HEK293T (cell line): ENCODE results near the gene PRICKLE1.

Experiments used
- CTCF ChIA-PET: fragments of 350-600 bp; formaldehyde crosslinking; extraction: SDS; loops from one replicate; lab custom pipeline; 2021; ENCODE audit warnings: antibody characterized with exemption, inconsistent platforms; lab: Yijun Ruan, JAX
- POLR2A ChIA-PET: fragments of 350-600 bp; formaldehyde crosslinking; extraction: SDS; loops from one replicate; lab custom pipeline; 2020; ENCODE audit warnings: antibody characterized with exemption, inconsistent platforms; lab: Yijun Ruan, JAX
- DNase-seq: peaks from one replicate; pipeline ENCODE4 v3.0.0; 2012; ENCODE audit warnings: mixed read lengths; ENCODE audit errors: extremely low spot score
- ARNT ChIP-seq: fragments of 450-650 bp; IDR thresholded peaks from 2 replicates; pipeline ENCODE4 v1.6.1; 2017; ENCODE audit warnings: mild to moderate bottlenecking
- BHLHE40 ChIP-seq: fragments of 450-650 bp; IDR thresholded peaks from 2 replicates; pipeline ENCODE4 v1.6.1; 2016; ENCODE audit warnings: mild to moderate bottlenecking, moderate library complexity, borderline replicate concordance
- CTBP1 ChIP-seq: fragments of 450-650 bp; IDR thresholded peaks from 2 replicates; pipeline ENCODE4 v1.6.1; 2016; ENCODE audit warnings: borderline replicate concordance
- ELF4 ChIP-seq: fragments of 450-650 bp; IDR thresholded peaks from 2 replicates; pipeline ENCODE4 v1.6.1; 2017; ENCODE audit warnings: antibody characterized with exemption
- FOXA1 ChIP-seq: fragments of 450-650 bp; IDR thresholded peaks from 2 replicates; pipeline ENCODE4 v1.6.1; 2016; ENCODE audit warnings: mild to moderate bottlenecking
- FOXK2 ChIP-seq: fragments of 450-650 bp; IDR thresholded peaks from 2 replicates; pipeline ENCODE4 v1.6.1; 2016; ENCODE audit warnings: mild to moderate bottlenecking
- FOXM1 ChIP-seq: fragments of 450-650 bp; IDR thresholded peaks from 2 replicates; pipeline ENCODE4 v1.6.1; 2017; ENCODE audit warnings: mild to moderate bottlenecking, borderline replicate concordance
- HDGF ChIP-seq: fragments of 450-650 bp; IDR thresholded peaks from 2 replicates; pipeline ENCODE4 v1.6.1; 2017; ENCODE audit warnings: antibody characterized with exemption, borderline replicate concordance
- L3MBTL2 ChIP-seq: fragments of 450-650 bp; conservative IDR thresholded peaks from 2 replicates; pipeline ENCODE4 v1.6.1; 2016; ENCODE audit warnings: mild to moderate bottlenecking
- LEF1 ChIP-seq: fragments of 450-650 bp; IDR thresholded peaks from 2 replicates; pipeline ENCODE4 v1.6.1; 2017; ENCODE audit warnings: mild to moderate bottlenecking, borderline replicate concordance
- NFRKB ChIP-seq: fragments of 450-650 bp; IDR thresholded peaks from 2 replicates; pipeline ENCODE4 v1.6.1; 2016; ENCODE audit warnings: mild to moderate bottlenecking, moderate library complexity
- PKNOX1 ChIP-seq: fragments of 450-650 bp; IDR thresholded peaks from 2 replicates; pipeline ENCODE4 v1.6.1; 2016
- SP1 ChIP-seq: fragments of 450-650 bp; IDR thresholded peaks from 2 replicates; pipeline ENCODE4 v1.6.1; 2017
- SUZ12 ChIP-seq: fragments of 450-650 bp; IDR thresholded peaks from 2 replicates; pipeline ENCODE4 v1.6.1; 2016; ENCODE audit warnings: mild to moderate bottlenecking
- TARDBP ChIP-seq: fragments of 450-650 bp; IDR thresholded peaks from 2 replicates; pipeline ENCODE4 v1.6.1; 2016
- ZNF384 ChIP-seq: fragments of 450-650 bp; IDR thresholded peaks from 2 replicates; pipeline ENCODE4 v1.6.1; 2016

Gene PRICKLE1

GRCh38 chr12:42570076-42570475 is 19.5 kb downstream of the PRICKLE1 start:
- TF ChIP-seq FOXA1 (no peak), SP1 (no peak), FOXK2 (no peak), BHLHE40 (no peak), FOXM1 (no peak), CTBP1 (no peak), LEF1 (no peak), NFRKB (no peak), L3MBTL2 (no peak), ARNT (no peak), ELF4 (no peak), HDGF (no peak), ZNF384 (no peak), SUZ12 (no peak), TARDBP (no peak), PKNOX1 (no peak)
- ChIA-PET POLR2A (no interaction called here), CTCF (interaction anchor here (0.7 to 2.3 kb wide), 3 partner anchors 85 to 221 kb away, joined by 3 to 15 read pairs (median 3); no protein-coding TSS in a partner anchor)
- DNase-seq: no peak

DNA sequence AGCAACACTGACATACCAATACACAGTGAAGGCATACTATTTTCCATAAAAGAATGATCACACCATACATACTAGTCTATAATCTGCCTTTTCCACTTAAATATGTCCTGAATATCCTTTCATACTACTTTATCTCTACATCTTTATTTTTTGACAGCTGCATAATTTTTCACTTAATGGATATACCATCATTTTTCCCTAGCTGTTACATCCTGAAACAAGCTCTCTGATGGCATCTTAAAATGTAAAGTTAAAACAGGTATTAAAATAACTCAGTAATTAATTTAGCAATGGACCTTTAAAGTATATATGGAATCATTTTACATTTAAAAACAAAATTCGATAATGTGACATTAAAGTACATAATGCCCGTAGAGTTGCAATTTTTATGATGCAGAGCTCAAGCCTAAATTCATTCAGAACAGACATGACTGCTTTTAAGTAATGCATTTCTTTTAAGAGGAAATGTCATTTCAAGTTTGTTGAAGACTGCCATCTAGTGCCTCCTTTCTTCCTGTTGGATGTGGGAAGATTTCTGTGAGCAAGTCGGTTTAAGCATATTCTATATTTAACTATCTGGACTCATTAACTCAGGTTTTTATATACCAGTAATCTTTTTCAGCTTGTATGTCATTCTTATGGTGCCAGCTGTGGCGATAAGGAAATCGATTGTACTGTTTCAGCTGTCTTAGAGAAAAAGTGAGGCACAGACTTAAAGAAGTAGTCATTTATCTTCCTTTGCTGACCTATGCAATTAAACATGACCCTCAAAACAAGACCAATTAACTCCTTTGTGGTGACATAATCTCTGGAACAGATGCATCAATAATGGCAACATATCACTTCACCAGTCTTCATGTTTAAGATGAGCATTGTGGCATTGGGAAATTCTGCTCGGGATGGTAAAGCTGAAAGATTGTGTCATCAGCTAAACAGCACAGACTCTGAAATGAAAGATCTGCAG is 20.3 kb downstream of the PRICKLE1 start:
- CTCF ChIA-PET: interaction anchor here (0.6 to 2.3 kb wide), 11 partner anchors 9 to 645 kb away, joined by 3 to 15 read pairs (median 3); no protein-coding TSS in a partner anchor
- TF ChIP-seq HDGF (no peak), BHLHE40 (no peak), TARDBP (no peak), NFRKB (no peak), SP1 (no peak), FOXM1 (no peak), LEF1 (no peak), ZNF384 (no peak), SUZ12 (no peak), L3MBTL2 (no peak), CTBP1 (no peak), FOXA1 (no peak), PKNOX1 (no peak), ARNT (no peak), ELF4 (no peak)
- DNase-seq: no peak

GRCh38 chr12:42565633-42566032 is 23.9 kb downstream of the PRICKLE1 start:
- TF ChIP-seq CTBP1 (no peak), HDGF (no peak), NFRKB (no peak), LEF1 (no peak), L3MBTL2 (no peak), TARDBP (no peak), ZNF384 (no peak), SUZ12 (no peak), BHLHE40 (no peak), FOXA1 (no peak), FOXK2 (no peak), FOXM1 (no peak)
- DNase-seq: no peak
- ChIA-PET POLR2A (no interaction called here), CTCF (no interaction called here)

More for the DNA sequence above, 20.3 kb downstream of the PRICKLE1 start:
- POLR2A ChIA-PET: no interaction called here

- DNase-seq: no peak
- TF ChIP-seq LEF1 (no peak), PKNOX1 (no peak), ZNF384 (no peak), ARNT (no peak), TARDBP (no peak), BHLHE40 (no peak), SP1 (no peak)
- ChIA-PET POLR2A (no interaction called here), CTCF (interaction anchor here (1.2 kb wide), 1 partner anchor 82 kb away, joined by 3 read pairs; no protein-coding TSS in a partner anchor)
These were observed 24.6 kb downstream of the PRICKLE1 start for GRCh38 chr12:42564996-42565395.

DNA sequence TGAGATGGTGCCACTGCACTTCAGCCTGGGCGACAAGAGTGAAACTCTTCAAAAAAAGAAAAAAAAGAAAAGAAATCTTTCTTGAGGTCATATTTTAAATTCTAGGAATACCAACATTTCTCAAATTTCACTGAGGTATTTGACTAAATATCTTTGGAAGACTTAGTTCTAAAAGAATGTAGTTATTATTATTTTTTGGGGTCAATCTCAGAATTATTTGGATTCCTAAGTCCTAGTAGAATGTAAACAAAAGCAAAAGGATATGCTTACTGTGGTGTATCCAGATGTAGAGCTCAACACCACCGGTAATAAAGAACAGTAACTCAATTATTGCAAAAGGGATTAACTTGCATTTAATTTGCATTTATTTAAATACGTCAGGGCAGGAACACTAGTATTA is 25.0 kb downstream of the PRICKLE1 start:
- no peak for DNase-seq

More for the DNA sequence above, 25.0 kb downstream of the PRICKLE1 start:
- CTCF ChIA-PET: interaction anchor here (1.2 kb wide), 1 partner anchor 82 kb away, joined by 3 read pairs; no protein-coding TSS in a partner anchor
- no peak for TF ChIP-seq CTBP1
- no peak for TF ChIP-seq FOXA1
- no peak for TF ChIP-seq BHLHE40
- no peak for TF ChIP-seq FOXM1
- no peak for TF ChIP-seq NFRKB
- TF ChIP-seq SP1: no peak
- TF ChIP-seq ELF4: no peak
- TF ChIP-seq ARNT: no peak
- TF ChIP-seq L3MBTL2: no peak
- no peak for TF ChIP-seq TARDBP
- POLR2A ChIA-PET: no interaction called here
